A549 (cell line): Measurements from ENCODE around the gene TAL1. TPM values are rescaled to one million over a fixed set of nuclear protein-coding genes. Genes with fewer than 3 reads are reported as not detected.

Experiments
- ATAC-seq, 2 experiments: fragments of 200-7000 bp in 1 of 2; fragments of >200 bp in 1 of 2; cut with Nextera tagmentation in 1 of 2; cut with Tn5 transposase in 1 of 2; 3 replicates each; pipeline versions ENCODE4 v1.8.0 to v1.9.1; 2018 to 2020; ENCODE audit warnings: mild to moderate bottlenecking in 1 of 2, moderate library complexity in 1 of 2
- CTCF ChIA-PET: fragments of 300-600 bp; sonication (Branson Sonifier 250); formaldehyde crosslinking; extraction: SDS; loops from one replicate; lab custom pipeline; 2021; ENCODE audit warnings: antibody characterized with exemption, inconsistent platforms; lab: Yijun Ruan, JAX
- POLR2A ChIA-PET: fragments of 350-600 bp; formaldehyde crosslinking; extraction: SDS; loops from one replicate; lab custom pipeline; 2021; ENCODE audit warnings: antibody characterized with exemption, inconsistent platforms; lab: Yijun Ruan, JAX
- DNase-seq, 2 experiments: peaks; one replicate each; pipeline versions ENCODE4 v3.0.0 to v3.0.0-alpha.2; 2011 to 2016; ENCODE audit warnings: low read depth in 1 of 2, low spot score in 1 of 2
- FAIRE-seq: peaks from 2 replicates; lab custom pipeline; 2011; peaks lifted over from hg19 to GRCh38; lab: Jason Lieb, UNC
- H3K27ac ChIP-seq, 2 experiments: fragments of >200 bp; sonication (Bioruptor Twin); formaldehyde crosslinking; 3 replicates each; pipeline ENCODE4 v1.5.1; 2016 to 2017
- H3K4me1 ChIP-seq: fragments of >200 bp; sonication (Bioruptor Twin); formaldehyde crosslinking; 3 replicates; pipeline ENCODE4 v1.6.1; 2016
- H3K4me2 ChIP-seq: fragments of >200 bp; sonication (Bioruptor Twin); formaldehyde crosslinking; 3 replicates; pipeline ENCODE4 v1.6.1; 2016
- H3K4me3 ChIP-seq: fragments of >200 bp; sonication (Bioruptor Twin); formaldehyde crosslinking; 3 replicates; pipeline ENCODE4 v1.5.1; 2016
- H3K9me3 ChIP-seq: fragments of >200 bp; sonication (Bioruptor Twin); formaldehyde crosslinking; 3 replicates; pipeline ENCODE4 v1.6.1; 2016
- CEBPB ChIP-seq, 2 experiments: fragments of >200 bp in 1 of 2; sonication (Bioruptor Twin) in 1 of 2; formaldehyde crosslinking in 1 of 2; IDR thresholded peaks; 2 replicates each; pipeline ENCODE4 v1.6.1; 2012 to 2016
- CHD2 ChIP-seq: fragments of 150-350 bp; IDR thresholded peaks from 2 replicates; pipeline ENCODE4 v1.6.1; 2014; ENCODE audit warnings: low read length; ENCODE audit not compliant: partially characterized antibody
- ESRRA ChIP-seq: fragments of 150-350 bp; IDR thresholded peaks from 2 replicates; pipeline ENCODE4 v1.6.1; 2014; ENCODE audit warnings: mild to moderate bottlenecking, low read length, borderline replicate concordance
- FOXS1 ChIP-seq: fragments of 250-450 bp; sonication (Bioruptor Pico); IDR thresholded peaks from 2 replicates; pipeline ENCODE4 v1.5.0; 2020; ENCODE audit warnings: mild to moderate bottlenecking, moderate library complexity
- HDAC2 ChIP-seq: fragments of 200-600 bp; sonication (generic); IDR thresholded peaks from 2 replicates; pipeline ENCODE4 v1.6.1; 2016
- KDM1A ChIP-seq: fragments of 200-600 bp; sonication (generic); IDR thresholded peaks from 2 replicates; pipeline ENCODE4 v1.6.1; 2016; ENCODE audit warnings: low read depth, mild to moderate bottlenecking
- KDM5A ChIP-seq: fragments of 200-600 bp; sonication (generic); IDR thresholded peaks from 2 replicates; pipeline ENCODE4 v1.6.1; 2016; ENCODE audit warnings: antibody characterized with exemption, mild to moderate bottlenecking
- NFE2L2 ChIP-seq: fragments of 150-350 bp; conservative IDR thresholded peaks from 2 replicates; pipeline ENCODE4 v1.6.1; 2014; ENCODE audit warnings: low read length
- SMC3 ChIP-seq: fragments of >200 bp; sonication (Bioruptor Twin); formaldehyde crosslinking; IDR thresholded peaks from 3 replicates; pipeline ENCODE4 v1.6.1; 2018; ENCODE audit warnings: inconsistent platforms
- SREBF2 ChIP-seq: fragments of 450-650 bp; IDR thresholded peaks from 2 replicates; pipeline ENCODE4 v1.6.1; 2014; ENCODE audit warnings: mild to moderate bottlenecking, moderate library complexity
- ZFP36 ChIP-seq: fragments of 450-650 bp; IDR thresholded peaks from 2 replicates; pipeline ENCODE4 v1.6.1; 2014; ENCODE audit warnings: borderline replicate concordance; ENCODE audit not compliant: partially characterized antibody
- ZNF302 ChIP-seq: fragments of 250-450 bp; sonication (Bioruptor Pico); IDR thresholded peaks from 2 replicates; pipeline ENCODE4 v1.9.0; 2021; ENCODE audit warnings: inconsistent platforms, mild to moderate bottlenecking, moderate library complexity
- ZSCAN20 ChIP-seq: fragments of 250-450 bp; sonication (Bioruptor Pico); IDR thresholded peaks from 2 replicates; pipeline ENCODE4 v1.8.0; 2022; ENCODE audit warnings: mild to moderate bottlenecking, moderate library complexity
- WGBS: methylation state at CpG from one replicate; pipeline ENCODE4 v1.1.6; 2017; ENCODE audit errors: missing lambda C conversion rate; 5-methylcytosine and 5-hydroxymethylcytosine counted together
- polyA minus RNA-seq: library from RNA; depleted of rRNA, polyadenylated mRNA; stranded (reverse); fragments of >200 nt; gene quantifications from 2 replicates; pipeline ENCODE4 v1.2.3, GENCODE V29; 2011; rRNA and poly(A)+ RNA removed
- polyA plus RNA-seq, 4 experiments: library from polyadenylated mRNA; depleted of rRNA in 3 of 4; stranded (reverse); fragments of >200 nt; fragmentation: RNase III in 1 of 4; extraction: RNeasy Plus Mini Kit Qiagen cat#74134 plus additional on column Dnase treatment in 1 of 4; gene quantifications; 2 replicates in 3 of 4; 3 replicates in 1 of 4; pipeline ENCODE4 v1.2.3, GENCODE V29; 2011 to 2017
- TF ChIP-seq, protein P1 (sequence below): fragments of >200 bp; sonication (Bioruptor Twin); formaldehyde crosslinking; IDR thresholded peaks from 3 replicates; pipeline ENCODE4 v1.6.1; 2016
- TF ChIP-seq, protein P2 (sequence below): fragments of >200 bp; sonication (Bioruptor Twin); formaldehyde crosslinking; IDR thresholded peaks from 3 replicates; pipeline ENCODE4 v1.5.1; 2016
- TF ChIP-seq, protein P3 (sequence below): fragments of 150-350 bp; IDR thresholded peaks from 2 replicates; pipeline ENCODE4 v1.6.1; 2014; ENCODE audit warnings: low read depth, mild to moderate bottlenecking, low read length
- TF ChIP-seq, protein P4 (sequence below): fragments of 200-600 bp; sonication (generic); IDR thresholded peaks from 2 replicates; pipeline ENCODE4 v1.6.1; 2016; ENCODE audit warnings: antibody characterized with exemption, mild to moderate bottlenecking, moderate library complexity
- TF ChIP-seq, protein P5 (sequence below): IDR thresholded peaks from 2 replicates; pipeline ENCODE4 v1.6.1; 2012

Gene TAL1
- 0.04 TPM in 1 of 2 replicates, not detected in the other for polyA plus RNA-seq (2011; rRNA removed)
- 0.01 TPM in 2 replicates for polyA plus RNA-seq (2012; cell fraction: cytosol; rRNA removed)
- polyA plus RNA-seq (2012; cell fraction: nucleus; rRNA removed) = 0.01 TPM in 1 of 2 replicates, not detected in the other
- polyA plus RNA-seq (2017; fragmentation: RNase III; extraction: RNeasy Plus Mini Kit Qiagen cat#74134 plus additional on column Dnase treatment) = 0.03 TPM in 1 of 3 replicates, not detected in the others
- polyA minus RNA-seq = 0.15 TPM in 1 of 2 replicates, not detected in the other

DNA sequence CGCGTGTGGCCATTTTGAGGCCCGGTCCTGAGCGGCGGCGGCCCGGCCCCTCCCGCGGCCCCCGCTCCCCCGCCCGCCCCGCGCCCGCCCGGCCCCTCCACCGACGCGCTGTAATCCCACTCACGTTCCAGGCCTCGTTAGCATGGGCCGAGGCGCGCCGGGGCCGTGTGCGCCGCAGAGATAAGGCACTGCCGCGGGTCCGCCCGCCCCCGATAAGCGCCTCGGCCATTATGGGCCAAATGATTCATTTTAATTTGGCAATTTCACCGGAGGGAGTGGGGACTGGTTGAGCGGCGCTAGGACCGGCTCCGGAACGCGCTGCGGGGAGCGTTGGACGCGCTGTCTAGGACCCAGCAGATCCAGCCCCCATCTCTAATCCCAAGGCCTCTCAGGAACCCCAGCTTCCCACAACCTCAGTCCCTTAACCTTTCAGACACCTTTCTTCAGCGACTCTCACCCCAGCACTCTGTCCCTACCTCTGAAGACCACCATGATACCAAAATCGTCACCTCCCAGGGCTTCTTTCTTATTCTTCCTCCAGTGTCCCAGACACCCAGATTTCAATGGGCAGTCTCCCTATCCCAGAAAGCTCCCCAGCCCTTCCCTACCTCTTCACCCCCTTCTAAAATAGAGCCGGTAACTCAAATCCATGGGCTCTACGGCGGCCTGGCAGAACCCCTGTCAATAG, at the start of gene TAL1:
TSS of gene TAL1 (minus strand) at position 39 of the 688 bp plus-strand sequence. CDS start 6,337 bp downstream, outside the sequence.
- no peak for ATAC-seq
- CTCF ChIA-PET = no interaction called here
- H3K4me2 ChIP-seq = peak within 1 kb of the TSS; percentile 95

DNA sequence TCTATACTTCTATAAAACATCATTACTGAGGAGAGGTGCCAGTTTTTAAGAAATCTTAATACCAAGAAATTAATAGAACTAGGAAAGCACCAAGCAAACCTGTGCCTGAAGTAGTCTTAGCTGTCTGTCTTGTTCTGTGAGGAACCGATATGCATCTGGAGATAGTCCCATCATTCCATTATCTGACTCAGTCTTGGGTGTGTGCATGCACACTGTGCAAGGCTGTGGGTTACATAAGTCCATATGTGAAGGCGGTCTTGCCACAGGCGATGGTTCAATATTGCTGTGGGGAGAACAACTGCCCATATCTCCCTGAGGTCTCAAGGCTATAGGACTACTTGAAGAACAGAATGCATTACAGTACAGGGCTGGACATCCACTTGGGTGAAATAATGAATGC, 48.1 kb upstream of the TAL1 start:
- Histone ChIP-seq H3K4me3 (no peak overlapping the region), H3K9me3 (no peaks in the 10 kb centered on the region), H3K4me2 (no peak overlapping the region), H3K27ac (no peak overlapping the region), H3K4me1 (no peaks in the 10 kb centered on the region)
- no peak for DNase-seq
- FAIRE-seq = no peak
- CTCF ChIA-PET = interaction anchor here (0.7 to 1.2 kb wide), 3 partner anchors 101 to 144 kb away, joined by 3 to 7 read pairs (median 5); no protein-coding TSS in a partner anchor
- 97% methylated on average over 3 of the region's 3 CpGs for WGBS
- ATAC-seq = no peak
- TF ChIP-seq ZSCAN20 (CRISPR knock-in tag) (no peak), SMC3 (no peak), CHD2 (no peak), NFE2L2 (no peak), HDAC2 (no peak), KDM5A (no peak), ZFP36 (no peak), ESRRA (no peak), CEBPB (IDR thresholded peaks at IDR 0.05) (no peak), SREBF2 (no peak), KDM1A (no peak), FOXS1 (CRISPR knock-in tag) (no peak), ZNF302 (CRISPR knock-in tag) (no peak)
- TF ChIP-seq, protein P1, sequence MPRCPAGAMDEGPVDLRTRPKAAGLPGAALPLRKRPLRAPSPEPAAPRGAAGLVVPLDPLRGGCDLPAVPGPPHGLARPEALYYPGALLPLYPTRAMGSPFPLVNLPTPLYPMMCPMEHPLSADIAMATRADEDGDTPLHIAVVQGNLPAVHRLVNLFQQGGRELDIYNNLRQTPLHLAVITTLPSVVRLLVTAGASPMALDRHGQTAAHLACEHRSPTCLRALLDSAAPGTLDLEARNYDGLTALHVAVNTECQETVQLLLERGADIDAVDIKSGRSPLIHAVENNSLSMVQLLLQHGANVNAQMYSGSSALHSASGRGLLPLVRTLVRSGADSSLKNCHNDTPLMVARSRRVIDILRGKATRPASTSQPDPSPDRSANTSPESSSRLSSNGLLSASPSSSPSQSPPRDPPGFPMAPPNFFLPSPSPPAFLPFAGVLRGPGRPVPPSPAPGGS = no peak
- TF ChIP-seq, protein P2, sequence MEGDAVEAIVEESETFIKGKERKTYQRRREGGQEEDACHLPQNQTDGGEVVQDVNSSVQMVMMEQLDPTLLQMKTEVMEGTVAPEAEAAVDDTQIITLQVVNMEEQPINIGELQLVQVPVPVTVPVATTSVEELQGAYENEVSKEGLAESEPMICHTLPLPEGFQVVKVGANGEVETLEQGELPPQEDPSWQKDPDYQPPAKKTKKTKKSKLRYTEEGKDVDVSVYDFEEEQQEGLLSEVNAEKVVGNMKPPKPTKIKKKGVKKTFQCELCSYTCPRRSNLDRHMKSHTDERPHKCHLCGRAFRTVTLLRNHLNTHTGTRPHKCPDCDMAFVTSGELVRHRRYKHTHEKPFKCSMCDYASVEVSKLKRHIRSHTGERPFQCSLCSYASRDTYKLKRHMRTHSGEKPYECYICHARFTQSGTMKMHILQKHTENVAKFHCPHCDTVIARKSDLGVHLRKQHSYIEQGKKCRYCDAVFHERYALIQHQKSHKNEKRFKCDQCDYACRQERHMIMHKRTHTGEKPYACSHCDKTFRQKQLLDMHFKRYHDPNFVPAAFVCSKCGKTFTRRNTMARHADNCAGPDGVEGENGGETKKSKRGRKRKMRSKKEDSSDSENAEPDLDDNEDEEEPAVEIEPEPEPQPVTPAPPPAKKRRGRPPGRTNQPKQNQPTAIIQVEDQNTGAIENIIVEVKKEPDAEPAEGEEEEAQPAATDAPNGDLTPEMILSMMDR = no peak
- TF ChIP-seq, protein P3, sequence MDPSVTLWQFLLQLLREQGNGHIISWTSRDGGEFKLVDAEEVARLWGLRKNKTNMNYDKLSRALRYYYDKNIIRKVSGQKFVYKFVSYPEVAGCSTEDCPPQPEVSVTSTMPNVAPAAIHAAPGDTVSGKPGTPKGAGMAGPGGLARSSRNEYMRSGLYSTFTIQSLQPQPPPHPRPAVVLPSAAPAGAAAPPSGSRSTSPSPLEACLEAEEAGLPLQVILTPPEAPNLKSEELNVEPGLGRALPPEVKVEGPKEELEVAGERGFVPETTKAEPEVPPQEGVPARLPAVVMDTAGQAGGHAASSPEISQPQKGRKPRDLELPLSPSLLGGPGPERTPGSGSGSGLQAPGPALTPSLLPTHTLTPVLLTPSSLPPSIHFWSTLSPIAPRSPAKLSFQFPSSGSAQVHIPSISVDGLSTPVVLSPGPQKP = no peak
- TF ChIP-seq, protein P4, sequence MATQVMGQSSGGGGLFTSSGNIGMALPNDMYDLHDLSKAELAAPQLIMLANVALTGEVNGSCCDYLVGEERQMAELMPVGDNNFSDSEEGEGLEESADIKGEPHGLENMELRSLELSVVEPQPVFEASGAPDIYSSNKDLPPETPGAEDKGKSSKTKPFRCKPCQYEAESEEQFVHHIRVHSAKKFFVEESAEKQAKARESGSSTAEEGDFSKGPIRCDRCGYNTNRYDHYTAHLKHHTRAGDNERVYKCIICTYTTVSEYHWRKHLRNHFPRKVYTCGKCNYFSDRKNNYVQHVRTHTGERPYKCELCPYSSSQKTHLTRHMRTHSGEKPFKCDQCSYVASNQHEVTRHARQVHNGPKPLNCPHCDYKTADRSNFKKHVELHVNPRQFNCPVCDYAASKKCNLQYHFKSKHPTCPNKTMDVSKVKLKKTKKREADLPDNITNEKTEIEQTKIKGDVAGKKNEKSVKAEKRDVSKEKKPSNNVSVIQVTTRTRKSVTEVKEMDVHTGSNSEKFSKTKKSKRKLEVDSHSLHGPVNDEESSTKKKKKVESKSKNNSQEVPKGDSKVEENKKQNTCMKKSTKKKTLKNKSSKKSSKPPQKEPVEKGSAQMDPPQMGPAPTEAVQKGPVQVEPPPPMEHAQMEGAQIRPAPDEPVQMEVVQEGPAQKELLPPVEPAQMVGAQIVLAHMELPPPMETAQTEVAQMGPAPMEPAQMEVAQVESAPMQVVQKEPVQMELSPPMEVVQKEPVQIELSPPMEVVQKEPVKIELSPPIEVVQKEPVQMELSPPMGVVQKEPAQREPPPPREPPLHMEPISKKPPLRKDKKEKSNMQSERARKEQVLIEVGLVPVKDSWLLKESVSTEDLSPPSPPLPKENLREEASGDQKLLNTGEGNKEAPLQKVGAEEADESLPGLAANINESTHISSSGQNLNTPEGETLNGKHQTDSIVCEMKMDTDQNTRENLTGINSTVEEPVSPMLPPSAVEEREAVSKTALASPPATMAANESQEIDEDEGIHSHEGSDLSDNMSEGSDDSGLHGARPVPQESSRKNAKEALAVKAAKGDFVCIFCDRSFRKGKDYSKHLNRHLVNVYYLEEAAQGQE = no peak
- TF ChIP-seq, protein P5, sequence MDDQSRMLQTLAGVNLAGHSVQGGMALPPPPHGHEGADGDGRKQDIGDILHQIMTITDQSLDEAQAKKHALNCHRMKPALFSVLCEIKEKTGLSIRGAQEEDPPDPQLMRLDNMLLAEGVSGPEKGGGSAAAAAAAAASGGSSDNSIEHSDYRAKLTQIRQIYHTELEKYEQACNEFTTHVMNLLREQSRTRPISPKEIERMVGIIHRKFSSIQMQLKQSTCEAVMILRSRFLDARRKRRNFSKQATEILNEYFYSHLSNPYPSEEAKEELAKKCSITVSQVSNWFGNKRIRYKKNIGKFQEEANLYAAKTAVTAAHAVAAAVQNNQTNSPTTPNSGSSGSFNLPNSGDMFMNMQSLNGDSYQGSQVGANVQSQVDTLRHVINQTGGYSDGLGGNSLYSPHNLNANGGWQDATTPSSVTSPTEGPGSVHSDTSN = no peak
- POLR2A ChIA-PET = no interaction called here

More for the DNA sequence above, at the start of gene TAL1:
- peak within 1 kb of the TSS in 1 of 2 experiments; percentile 39; a peak in 1 of 6 replicates for H3K27ac ChIP-seq
- POLR2A ChIA-PET = no interaction called here
- no peak for FAIRE-seq
- 85% methylated on average over 24 of the region's 51 CpGs for WGBS
- H3K4me3 ChIP-seq = peak within 1 kb of the TSS; percentile 49
- no peaks in the 10 kb centered on the region for H3K9me3 ChIP-seq
- peaks cover 8% of the 10 kb centered on the region; the same call in 1 of the 3 replicates for H3K4me1 ChIP-seq
- TF ChIP-seq, protein P1 = no peak
- TF ChIP-seq, protein P3 = no peak
- no peak for TF ChIP-seq ZNF302 (CRISPR knock-in tag)
- DNase-seq = no peak
